Measurements from ENCODE around the gene ZNF221. TPM values are rescaled to one million over a fixed set of nuclear protein-coding genes. Genes with fewer than 3 reads are reported as not detected.

Gene ZNF221
- total and polyA plus RNA-seq, 10 of the 15 experiments (the other 5 are each of a cell fraction or from before 2014, with no cell fraction given): 0.15 to 1.7 (median 0.45) TPM; not detected in 1

- no peaks in the 10 kb centered on the region for H4K20me1 ChIP-seq (ENCODE audit: control insufficient read depth, insufficient read depth)
- ATAC-seq (no peak), DNase-seq (ENCODE audit: low read depth, low spot score) (no peak), FAIRE-seq (no peak)
- no peaks in the 10 kb centered on the region for H3K79me2 ChIP-seq (ENCODE audit: control insufficient read depth, insufficient read depth, low read length)
- SMC1A ChIA-PET (ENCODE audit: uncharacterized antibody, unreplicated experiment): no interaction called here
- H3K27me3 ChIP-seq (replicated peaks in 1 of 2; ENCODE audit: control insufficient read depth in 2 of 2, insufficient read depth in 2 of 2, low read length in 1 of 2): no peaks in the 10 kb centered on the region
- intact Hi-C loops (cut with micrococcal nuclease; ENCODE audit: unreplicated experiment): no loop called here
- H3K9ac ChIP-seq (ENCODE audit: control insufficient read depth, insufficient read depth, low read length): no peak overlapping the region
- peaks cover 29% of the 10 kb centered on the region for H3K9me3 ChIP-seq (replicated peaks; ENCODE audit: control insufficient read depth, insufficient read depth, low read length)
- CTCF ChIA-PET: no interaction called here
- no peak overlapping the region for H2AFZ ChIP-seq (ENCODE audit: control insufficient read depth, low read depth, low read length)
- POLR2A ChIA-PET: no interaction called here
- no peaks in the 10 kb centered on the region for H3K4me1 ChIP-seq (ENCODE audit: control insufficient read depth, insufficient read depth, low read length)
- no peak overlapping the region for H3K4me2 ChIP-seq (ENCODE audit: control insufficient read depth, insufficient read depth)
- H3K27ac ChIP-seq (ENCODE audit: control insufficient read depth, insufficient read depth): no peak overlapping the region
- no peak overlapping the region for H3K4me3 ChIP-seq
- in situ Hi-C loops (cut with MboI): no loop called here
- H3K36me3 ChIP-seq (ENCODE audit: control insufficient read depth in 2 of 2, insufficient read depth in 2 of 2, low read length in 1 of 2): peaks cover 10 to 13% of the 10 kb centered on the region in 2 experiments
- RAD21 ChIA-PET (ENCODE audit: unreplicated experiment): no interaction called here
- BruUV-seq (replicated peaks): no TSS peak
- TF ChIP-seq ESRRA (IDR thresholded peaks at IDR 0.05; ENCODE audit: low read length) (no peak), HDGF (IDR thresholded peaks at IDR 0.05) (no peak), CEBPB (IDR thresholded peaks at IDR 0.05; ENCODE audit: borderline replicate concordance in 1 of 2, low read depth in 2 of 2, low read length in 2 of 2) (no peak), RUNX3 (IDR thresholded peaks at IDR 0.05; ENCODE audit: low read length) (no peak), TBL1XR1 (IDR thresholded peaks at IDR 0.05; ENCODE audit: low read depth, low read length) (no peak), PAX5 (IDR thresholded peaks at IDR 0.05; ENCODE audit: borderline replicate concordance, low read depth, low read length) (no peak), ZNF207 (IDR thresholded peaks at IDR 0.05; ENCODE audit: borderline replicate concordance) (no peak), CBFB (IDR thresholded peaks at IDR 0.05; ENCODE audit: low read depth) (no peak), RBBP5 (conservative IDR thresholded peaks at IDR 0.05) (no peak), POLR2AphosphoS5 (IDR thresholded peaks at IDR 0.05; ENCODE audit: low read length) (no peak), RELB (IDR thresholded peaks at IDR 0.05; ENCODE audit: low read depth) (no peak), ZBTB33 (IDR thresholded peaks at IDR 0.05) (no peak), BCLAF1 (IDR thresholded peaks at IDR 0.05) (no peak)
- TF ChIP-seq, protein P1, sequence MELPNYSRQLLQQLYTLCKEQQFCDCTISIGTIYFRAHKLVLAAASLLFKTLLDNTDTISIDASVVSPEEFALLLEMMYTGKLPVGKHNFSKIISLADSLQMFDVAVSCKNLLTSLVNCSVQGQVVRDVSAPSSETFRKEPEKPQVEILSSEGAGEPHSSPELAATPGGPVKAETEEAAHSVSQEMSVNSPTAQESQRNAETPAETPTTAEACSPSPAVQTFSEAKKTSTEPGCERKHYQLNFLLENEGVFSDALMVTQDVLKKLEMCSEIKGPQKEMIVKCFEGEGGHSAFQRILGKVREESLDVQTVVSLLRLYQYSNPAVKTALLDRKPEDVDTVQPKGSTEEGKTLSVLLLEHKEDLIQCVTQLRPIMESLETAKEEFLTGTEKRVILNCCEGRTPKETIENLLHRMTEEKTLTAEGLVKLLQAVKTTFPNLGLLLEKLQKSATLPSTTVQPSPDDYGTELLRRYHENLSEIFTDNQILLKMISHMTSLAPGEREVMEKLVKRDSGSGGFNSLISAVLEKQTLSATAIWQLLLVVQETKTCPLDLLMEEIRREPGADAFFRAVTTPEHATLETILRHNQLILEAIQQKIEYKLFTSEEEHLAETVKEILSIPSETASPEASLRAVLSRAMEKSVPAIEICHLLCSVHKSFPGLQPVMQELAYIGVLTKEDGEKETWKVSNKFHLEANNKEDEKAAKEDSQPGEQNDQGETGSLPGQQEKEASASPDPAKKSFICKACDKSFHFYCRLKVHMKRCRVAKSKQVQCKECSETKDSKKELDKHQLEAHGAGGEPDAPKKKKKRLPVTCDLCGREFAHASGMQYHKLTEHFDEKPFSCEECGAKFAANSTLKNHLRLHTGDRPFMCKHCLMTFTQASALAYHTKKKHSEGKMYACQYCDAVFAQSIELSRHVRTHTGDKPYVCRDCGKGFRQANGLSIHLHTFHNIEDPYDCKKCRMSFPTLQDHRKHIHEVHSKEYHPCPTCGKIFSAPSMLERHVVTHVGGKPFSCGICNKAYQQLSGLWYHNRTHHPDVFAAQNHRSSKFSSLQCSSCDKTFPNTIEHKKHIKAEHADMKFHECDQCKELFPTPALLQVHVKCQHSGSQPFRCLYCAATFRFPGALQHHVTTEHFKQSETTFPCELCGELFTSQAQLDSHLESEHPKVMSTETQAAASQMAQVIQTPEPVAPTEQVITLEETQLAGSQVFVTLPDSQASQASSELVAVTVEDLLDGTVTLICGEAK (IDR thresholded peaks at IDR 0.05; ENCODE audit: borderline replicate concordance): no peak
Observed at GRCh38 chr19:43910884-43911283, 40.1 kb upstream of the ZNF221 start.

Data from GM12878 (cell line).